Right ventricle myocardium superior (tissue), 1 donor: ENCODE results near the gene KLHDC3. TPM values are rescaled to one million over a fixed set of nuclear protein-coding genes. Genes with fewer than 3 reads are reported as not detected.
"Not testable (repeated sequence)": the region's sequence is repeated elsewhere in the genome, so short reads cannot be mapped to it uniquely, and the experiment has no call there.

Experiments used
- ATAC-seq: fragments of 200-7000 bp; cut with Tn5 transposase; one replicate; pipeline ENCODE4 v1.9.1; 2020; ENCODE audit warnings: mild to moderate bottlenecking; ENCODE audit not compliant: poor library complexity
- DNase-seq: peaks from one replicate; pipeline ENCODE4 v3.0.0-alpha.2; 2020
- intact Hi-C: fragments of 100-400 bp; cut with DNase I; formaldehyde crosslinking; loops from one replicate; pipeline ENCODE4 v1.11.2; 2022
- total RNA-seq: library from RNA; stranded (reverse); fragmentation: NEBNext Ultra II Directional; extraction: Animal tissue kit (Norgen Biotek cat#: 25700); gene quantifications from one replicate; pipeline ENCODE4 v1.2.1, GENCODE V29; 2021
- donor health status: DM: no; HTN: yes; CAD: no; lungs with severe emphysema.

Gene KLHDC3
- total RNA-seq, 1 donor from 2014 or later, result 147 TPM

GRCh38 chr6:42984924-42985475 lies 29.0 kb upstream of the KLHDC3 start:
- peak; percentile 6 for ATAC-seq
- no peak for DNase-seq
- intact Hi-C loops, result loop anchor here (2.0 kb wide), 1 partner anchor 28 kb away; the partner anchor contains the start of gene MEA1

- ATAC-seq (no peak), DNase-seq (peak; percentile 27)
- intact Hi-C loops, result no loop called here
These were observed 26.3 kb upstream of the KLHDC3 start for GRCh38 chr6:42987533-42988451.

GRCh38 chr6:42988486-42989020 lies 25.5 kb upstream of the KLHDC3 start:
- peak; percentile 43 for DNase-seq
- ATAC-seq, result no peak
- intact Hi-C loops, result no loop called here

GRCh38 chr6:42989923-42990322 lies 24.1 kb upstream of the KLHDC3 start:
- DNase-seq (peak; percentile 6), ATAC-seq (no peak)
- intact Hi-C loops, result no loop called here

- DNase-seq (no peak), ATAC-seq (no peak)
- intact Hi-C loops, result no loop called here
These were observed 20.6 kb upstream of the KLHDC3 start for GRCh38 chr6:42993445-42993844.

- DNase-seq (no peak), ATAC-seq (no peak)
- intact Hi-C loops, result no loop called here
These were observed 17.5 kb upstream of the KLHDC3 start for GRCh38 chr6:42996513-42996912.

- ATAC-seq, DNase-seq, intact Hi-C loops: not testable (repeated sequence)
These were observed 15.8 kb upstream of the KLHDC3 start for GRCh38 chr6:42998205-42998604.

- no peak for ATAC-seq
- intact Hi-C loops, result no loop called here
- no peak for DNase-seq
These were observed 12.2 kb upstream of the KLHDC3 start for GRCh38 chr6:43001843-43002242.

GRCh38 chr6:43005844-43006243 lies 8.2 kb upstream of the KLHDC3 start:
- DNase-seq (peak; percentile 24), ATAC-seq (no peak)
- intact Hi-C loops, result no loop called here

GRCh38 chr6:43006251-43006650 lies 7.8 kb upstream of the KLHDC3 start:
- intact Hi-C loops, result no loop called here
- DNase-seq (peak; percentile 27), ATAC-seq (no peak)

GRCh38 chr6:43007126-43007525 lies 6.9 kb upstream of the KLHDC3 start:
- no peak for ATAC-seq
- intact Hi-C loops, result no loop called here
- DNase-seq, result no peak

- peak; percentile 14 for ATAC-seq
- intact Hi-C loops, result loop anchor here (2.0 kb wide), 1 partner anchor 134 kb away; no protein-coding TSS in a partner anchor
- peak; percentile 71 for DNase-seq
These were observed 4.9 kb upstream of the KLHDC3 start for GRCh38 chr6:43009124-43009523.

- intact Hi-C loops, result no loop called here
- DNase-seq (peak; percentile 27), ATAC-seq (no peak)
These were observed 2.8 kb upstream of the KLHDC3 start for GRCh38 chr6:43011207-43011606.

- ATAC-seq (no peak), DNase-seq (peak; percentile 32)
- intact Hi-C loops, result loop anchor here (2.0 kb wide), 1 partner anchor 28 kb away; the partner anchor contains the start of gene PPP2R5D
These were observed 1.7 kb upstream of the KLHDC3 start for GRCh38 chr6:43012364-43012763.

- ATAC-seq, result no peak
- DNase-seq, result peak; percentile 35
- intact Hi-C loops, result loop anchor here (2.0 kb wide), 1 partner anchor 28 kb away; the partner anchor contains the start of gene PPP2R5D
These were observed 779 bp upstream of the KLHDC3 start for GRCh38 chr6:43013097-43013842.

GRCh38 chr6:43014434-43014909 lies 423 bp downstream of the KLHDC3 start:
- DNase-seq, result no peak
- no peak for ATAC-seq
- intact Hi-C loops, result no loop called here

- ATAC-seq (peak; percentile 16), DNase-seq (peak; percentile 40)
- intact Hi-C loops, result no loop called here
These were observed 2.3 kb downstream of the KLHDC3 start for GRCh38 chr6:43016176-43016942.

GRCh38 chr6:43016943-43017334 lies 2.9 kb downstream of the KLHDC3 start:
- ATAC-seq (peak; percentile 2), DNase-seq (peak; percentile 51)
- intact Hi-C loops, result no loop called here
